Right kidney (tissue), 1 donor: ENCODE results near the gene PRR19.
A peak's percentile ranks its signal among the peaks of the same experiment; 100 is the strongest.

Source experiments
- DNase-seq: peaks from one replicate; pipeline ENCODE4 v3.0.0-alpha.2; 2016

The PRR19 gene

DNA sequence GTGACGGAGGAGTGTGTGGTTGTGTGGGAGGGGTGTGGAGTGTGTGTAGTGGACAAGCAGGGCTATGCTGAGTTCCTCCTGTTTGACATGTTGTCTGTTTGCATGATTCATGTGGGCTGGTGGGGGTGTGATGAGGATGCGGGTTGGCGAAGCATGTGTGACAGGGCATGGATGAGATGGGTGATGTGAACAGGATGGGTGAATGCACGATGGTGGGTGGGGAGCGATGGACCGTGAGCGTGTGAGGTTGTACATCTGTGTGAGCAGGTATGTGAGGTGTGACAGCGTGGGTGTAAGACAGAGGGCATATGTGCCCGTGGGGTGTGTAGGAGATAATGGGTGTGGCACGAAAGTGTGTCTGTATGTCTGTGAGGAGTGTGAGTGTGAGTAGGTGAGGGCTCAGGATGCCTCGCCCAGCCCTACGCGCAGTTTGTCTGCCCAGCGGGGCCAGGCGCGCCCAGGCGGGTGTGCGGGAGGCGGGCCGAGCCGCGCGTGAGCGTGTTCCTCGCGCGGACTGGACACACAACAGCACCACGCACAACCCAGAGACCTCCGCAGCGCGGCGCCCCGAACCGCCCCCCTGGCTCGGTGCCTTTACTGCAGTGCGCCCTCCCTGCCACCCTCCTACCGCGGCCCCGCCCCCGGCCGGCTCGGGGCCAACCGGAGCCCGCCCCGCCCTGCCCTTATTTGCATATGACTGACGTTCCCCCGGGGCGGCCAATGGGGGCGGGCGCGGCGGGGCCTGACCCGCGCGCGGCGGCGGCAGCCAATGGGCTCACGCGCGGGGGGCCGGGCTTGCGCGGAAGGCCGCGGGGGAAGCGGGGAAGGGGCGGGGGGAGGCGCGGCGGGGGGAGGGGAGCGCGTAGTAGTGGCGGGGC, 18.5 kb upstream of the PRR19 start:
- peak; percentile 87 for DNase-seq

DNA sequence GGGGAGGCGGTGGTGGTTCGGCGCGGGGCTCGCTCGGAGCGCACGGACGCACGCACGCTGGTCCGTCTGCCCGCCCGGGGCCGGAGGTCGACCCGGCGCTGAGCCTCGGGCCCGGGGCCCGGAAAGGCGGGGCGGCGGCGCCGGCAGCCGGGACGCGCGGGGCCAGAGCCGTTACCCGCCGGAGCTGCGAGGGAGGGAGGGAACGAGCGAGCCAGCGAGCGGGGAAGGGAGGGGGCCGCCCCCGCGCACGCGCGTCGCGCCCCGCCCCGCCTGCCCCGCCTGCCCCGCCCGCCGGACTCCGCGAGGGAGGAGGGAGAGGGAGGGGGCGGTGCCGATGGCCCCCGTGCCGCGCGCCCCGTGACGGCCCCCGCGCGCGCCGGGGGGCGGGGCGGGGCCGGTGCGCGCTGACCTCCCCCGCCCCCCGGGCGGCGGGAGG, 17.8 kb upstream of the PRR19 start:
- no peak for DNase-seq

DNA sequence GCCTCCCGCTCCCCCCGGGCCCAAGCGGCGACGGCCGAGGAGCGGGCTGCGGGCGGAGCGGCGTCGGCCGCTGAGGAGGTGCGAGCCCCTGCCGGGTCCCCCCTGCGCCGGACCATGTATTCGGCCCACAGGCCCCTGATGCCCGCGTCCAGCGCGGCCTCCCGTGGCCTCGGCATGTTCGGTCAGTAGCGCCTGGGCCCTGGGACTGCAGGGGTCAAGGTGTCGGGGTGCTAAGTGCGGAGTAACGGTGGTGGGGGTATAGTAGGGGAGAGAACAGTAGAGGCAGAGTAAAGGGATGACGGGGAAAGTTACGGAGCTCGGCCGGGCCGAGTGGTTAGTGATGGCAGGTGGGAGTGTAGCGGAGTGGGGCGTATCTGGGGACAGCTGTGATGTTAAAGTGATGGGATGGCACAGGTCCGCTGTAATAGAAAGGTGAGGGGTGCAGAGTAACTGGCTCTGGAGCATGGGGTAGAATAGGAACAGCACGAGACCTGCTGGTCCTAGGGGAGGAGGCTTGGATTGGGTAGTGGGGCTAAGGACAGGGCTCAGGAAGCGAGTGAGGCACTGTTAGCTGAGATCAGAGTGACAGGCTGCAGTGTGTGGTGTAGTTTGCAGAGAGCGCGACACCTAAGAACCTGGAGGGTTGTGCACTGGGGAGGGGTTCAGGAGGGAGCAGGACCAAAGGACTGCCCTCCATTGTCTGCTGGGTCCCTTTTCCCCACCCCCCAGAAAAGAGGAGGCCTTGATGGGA, 17.2 kb upstream of the PRR19 start:
- DNase-seq: peak; percentile 69

DNA sequence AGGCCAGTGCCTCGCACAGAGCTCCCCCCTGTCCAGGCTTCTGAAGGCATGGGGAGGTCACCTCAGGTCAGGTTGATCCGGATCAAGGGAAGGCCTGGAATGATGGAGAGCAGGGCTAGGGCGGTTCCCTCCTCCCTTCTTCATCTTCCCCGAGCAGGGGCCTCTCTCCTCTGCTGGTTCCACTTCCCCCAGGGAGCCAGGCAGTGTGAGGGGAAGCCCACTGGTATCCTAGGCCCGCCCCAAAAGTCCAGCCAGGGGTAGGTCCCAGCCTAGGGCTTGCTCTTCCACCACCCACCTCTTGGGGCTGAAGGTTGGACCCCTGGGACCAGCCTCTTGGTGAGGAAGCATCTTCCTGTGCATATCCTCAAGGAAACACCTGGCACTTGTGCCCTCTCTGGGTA, 16.4 kb upstream of the PRR19 start:
- DNase-seq: no peak

DNA sequence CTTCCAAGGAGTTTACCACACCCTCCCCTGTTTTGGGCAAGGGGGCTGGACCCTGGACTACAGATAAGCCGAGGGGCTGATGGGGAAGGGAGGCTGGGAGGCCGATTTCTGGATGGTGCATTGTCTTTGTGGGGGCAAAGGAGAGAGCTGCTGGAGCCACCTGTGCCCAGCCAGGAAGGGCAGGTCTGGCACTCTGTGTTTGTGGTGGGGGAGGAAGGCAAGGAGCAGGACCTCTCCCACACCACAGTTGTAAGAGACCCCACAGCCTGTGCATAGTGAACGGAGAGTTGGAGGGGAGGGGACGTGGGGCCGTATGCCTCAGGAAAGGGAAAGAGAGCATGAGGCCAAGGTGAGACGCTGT, 16.0 kb upstream of the PRR19 start:
- DNase-seq: no peak

DNA sequence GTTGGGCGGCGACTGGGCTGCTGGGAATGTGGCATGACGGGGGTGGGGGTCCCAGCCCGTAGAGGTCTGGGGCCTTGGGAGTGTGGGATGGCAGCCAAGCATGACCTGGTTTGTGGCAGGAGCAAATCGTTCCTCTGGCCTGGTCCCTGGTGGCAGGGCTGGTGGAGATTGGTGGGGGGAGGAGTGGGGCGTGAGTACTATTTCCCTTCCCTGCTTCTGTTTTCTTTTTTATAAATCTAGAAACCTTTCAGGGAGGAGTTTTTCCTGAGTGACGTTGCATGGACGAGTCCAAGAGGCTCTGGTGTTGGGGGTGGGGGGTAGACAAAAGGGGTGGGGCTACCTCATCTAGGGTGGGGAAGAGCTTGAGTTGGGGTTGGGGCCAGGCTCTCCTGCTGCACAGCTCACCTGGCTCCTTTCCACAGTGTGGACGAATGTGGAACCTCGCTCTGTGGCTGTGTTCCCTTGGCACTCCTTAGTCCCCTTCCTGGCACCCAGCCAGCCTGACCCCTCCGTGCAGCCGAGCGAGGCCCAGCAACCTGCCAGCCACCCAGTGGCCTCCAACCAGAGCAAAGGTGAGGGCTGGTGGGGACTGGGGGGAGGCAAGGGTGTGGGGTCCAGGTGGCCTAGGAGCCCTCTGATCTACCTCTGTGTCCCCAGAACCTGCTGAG, 15.4 kb upstream of the PRR19 start:
- DNase-seq: peak; percentile 61

DNA sequence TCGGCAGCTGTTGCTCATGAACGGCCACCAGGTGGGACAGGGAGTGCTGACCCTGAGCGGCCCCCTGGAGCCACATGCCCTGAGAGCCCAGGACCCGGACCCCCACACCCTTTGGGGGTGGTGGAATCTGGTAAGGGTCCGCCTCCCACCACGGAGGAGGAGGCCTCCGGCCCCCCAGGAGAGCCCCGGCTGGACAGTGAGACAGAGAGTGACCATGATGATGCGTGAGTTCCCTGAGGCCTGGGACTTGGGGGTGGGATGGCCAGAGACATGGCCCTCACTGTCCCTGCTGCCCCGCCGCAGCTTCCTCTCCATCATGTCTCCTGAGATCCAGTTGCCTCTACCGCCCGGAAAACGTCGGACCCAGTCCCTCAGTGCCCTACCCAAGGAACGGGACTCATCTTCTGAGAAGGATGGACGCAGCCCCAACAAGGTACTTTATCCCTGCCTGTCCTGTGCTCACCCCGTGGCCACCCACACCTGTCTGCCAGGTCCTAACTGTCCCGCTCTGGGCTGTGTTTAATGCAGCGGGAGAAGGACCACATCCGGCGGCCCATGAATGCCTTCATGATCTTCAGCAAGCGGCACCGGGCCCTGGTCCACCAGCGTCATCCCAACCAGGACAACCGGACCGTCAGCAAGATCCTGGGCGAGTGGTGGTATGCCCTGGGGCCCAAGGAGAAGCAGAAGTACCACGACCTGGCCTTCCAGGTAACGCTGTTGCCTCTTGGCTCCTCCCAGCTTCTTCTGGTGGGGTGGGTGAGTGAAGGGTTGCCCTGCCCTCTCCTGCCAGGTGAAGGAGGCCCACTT, 14.7 kb upstream of the PRR19 start:
- no peak for DNase-seq

DNA sequence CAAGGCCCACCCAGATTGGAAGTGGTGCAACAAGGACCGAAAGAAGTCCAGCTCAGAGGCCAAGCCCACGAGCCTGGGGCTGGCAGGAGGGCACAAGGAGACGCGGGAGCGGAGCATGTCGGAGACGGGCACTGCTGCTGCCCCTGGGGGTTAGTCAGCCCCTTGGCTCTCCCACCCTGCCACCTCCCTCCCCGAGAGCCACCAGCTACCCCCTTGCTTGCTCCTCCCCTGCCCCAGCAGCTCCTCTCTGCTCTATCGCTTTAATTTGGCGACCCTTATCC, 14.2 kb upstream of the PRR19 start:
- DNase-seq: no peak

DNA sequence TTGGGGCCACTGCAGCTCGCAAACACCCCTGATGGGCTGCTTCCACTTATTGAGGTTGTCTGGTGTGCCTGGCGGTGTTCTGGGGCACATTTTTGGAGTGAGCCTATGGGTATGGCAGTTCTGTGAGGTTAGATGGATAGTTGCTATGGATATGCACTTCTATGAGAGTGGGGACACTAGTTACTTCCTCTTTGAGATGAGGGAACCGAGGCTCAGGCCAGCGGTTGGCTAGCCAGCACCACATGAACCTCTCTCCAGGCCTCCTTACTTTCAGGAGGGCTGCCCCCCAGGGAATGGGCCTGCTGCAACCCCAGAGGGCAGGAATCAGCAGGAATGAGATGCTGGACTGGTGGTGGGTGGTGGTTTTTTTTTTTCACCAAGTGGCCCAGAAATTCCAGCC, 13.5 kb upstream of the PRR19 start:
- no peak for DNase-seq

DNA sequence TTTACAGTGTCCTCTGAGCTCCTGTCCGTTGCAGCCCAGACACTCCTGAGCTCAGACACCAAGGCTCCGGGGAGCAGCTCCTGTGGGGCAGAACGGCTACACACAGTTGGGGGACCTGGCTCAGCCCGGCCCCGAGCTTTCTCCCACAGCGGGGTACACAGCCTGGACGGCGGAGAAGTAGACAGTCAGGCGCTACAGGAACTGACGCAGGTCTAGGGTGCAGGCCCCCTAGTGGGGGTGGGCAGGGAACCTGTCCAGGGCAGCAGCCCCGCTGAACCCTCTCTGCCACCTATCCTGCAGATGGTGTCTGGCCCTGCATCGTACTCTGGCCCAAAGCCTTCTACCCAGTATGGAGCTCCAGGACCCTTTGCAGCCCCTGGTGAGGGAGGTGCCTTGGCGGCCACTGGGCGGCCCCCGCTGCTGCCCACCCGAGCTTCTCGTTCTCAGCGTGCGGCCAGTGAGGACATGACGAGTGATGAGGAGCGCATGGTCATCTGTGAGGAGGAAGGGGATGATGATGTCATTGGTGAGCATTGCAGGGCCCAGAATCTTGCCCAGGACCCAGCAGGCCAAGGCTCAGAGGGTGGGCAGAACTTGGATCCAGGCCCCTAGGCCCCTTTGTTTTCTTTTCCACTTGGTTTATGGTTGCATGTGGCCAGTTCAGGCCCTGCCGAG, 12.9 kb upstream of the PRR19 start:
- no peak for DNase-seq

DNA sequence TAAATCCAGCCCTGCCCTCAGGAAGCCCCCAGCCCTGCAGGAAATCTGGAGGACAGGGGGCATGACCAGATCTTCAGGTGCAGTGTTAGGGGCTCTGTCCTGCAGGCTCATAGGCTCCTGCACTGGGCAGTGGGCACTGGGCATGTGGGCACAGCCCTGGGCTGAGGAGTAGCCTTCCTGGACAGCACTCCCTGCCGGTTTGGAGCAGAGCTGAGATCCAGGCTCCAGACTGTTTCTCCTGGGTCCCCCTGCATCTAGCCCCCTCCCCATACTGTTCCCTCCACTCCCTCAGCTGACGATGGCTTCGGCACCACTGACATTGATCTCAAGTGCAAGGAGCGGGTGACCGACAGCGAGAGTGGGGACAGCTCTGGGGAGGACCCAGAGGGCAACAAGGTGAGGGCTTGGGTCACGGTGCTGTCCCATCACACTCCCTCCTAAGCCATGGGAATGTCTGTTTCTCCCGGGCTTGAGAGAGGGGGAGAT, 12.3 kb upstream of the PRR19 start:
- no peak for DNase-seq

DNA sequence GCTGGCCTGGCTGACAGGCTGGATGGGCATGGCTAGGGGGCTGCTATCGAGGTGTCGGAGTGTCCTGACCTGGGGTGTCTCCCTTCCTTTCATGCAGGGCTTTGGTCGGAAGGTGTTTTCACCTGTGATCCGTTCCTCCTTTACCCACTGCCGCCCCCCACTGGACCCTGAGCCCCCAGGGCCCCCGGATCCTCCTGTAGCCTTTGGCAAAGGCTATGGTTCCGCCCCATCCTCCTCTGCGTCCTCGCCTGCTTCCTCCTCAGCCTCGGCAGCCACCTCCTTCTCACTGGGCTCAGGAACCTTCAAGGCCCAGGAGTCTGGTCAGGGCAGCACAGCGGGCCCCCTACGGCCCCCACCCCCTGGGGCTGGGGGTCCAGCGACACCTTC, 11.8 kb upstream of the PRR19 start:
- DNase-seq: no peak

DNA sequence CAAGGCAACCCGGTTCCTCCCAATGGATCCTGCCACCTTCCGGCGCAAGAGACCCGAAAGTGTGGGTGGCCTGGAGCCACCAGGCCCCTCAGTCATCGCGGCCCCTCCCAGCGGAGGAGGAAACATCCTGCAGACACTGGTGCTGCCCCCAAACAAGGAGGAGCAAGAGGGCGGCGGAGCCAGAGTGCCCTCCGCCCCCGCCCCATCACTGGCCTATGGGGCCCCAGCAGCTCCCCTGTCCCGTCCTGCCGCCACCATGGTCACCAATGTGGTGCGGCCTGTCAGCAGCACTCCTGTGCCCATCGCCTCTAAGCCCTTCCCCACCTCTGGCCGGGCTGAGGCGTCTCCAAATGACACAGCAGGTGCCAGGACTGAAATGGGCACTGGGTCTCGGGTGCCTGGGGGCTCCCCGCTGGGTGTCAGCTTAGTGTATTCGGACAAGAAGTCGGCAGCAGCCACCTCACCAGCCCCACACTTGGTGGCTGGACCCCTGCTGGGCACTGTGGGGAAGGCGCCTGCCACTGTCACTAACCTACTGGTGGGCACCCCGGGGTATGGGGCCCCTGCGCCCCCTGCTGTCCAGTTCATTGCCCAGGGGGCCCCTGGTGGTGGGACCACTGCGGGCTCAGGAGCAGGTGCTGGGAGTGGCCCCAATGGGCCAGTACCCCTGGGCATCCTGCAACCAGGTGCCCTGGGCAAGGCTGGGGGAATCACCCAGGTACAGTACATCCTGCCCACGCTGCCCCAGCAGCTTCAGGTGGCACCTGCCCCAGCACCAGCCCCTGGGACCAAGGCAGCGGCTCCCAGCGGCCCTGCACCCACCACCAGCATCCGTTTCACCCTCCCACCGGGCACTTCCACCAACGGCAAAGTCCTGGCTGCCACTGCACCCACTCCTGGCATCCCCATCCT, 11.2 kb upstream of the PRR19 start:
- no peak for DNase-seq

DNA sequence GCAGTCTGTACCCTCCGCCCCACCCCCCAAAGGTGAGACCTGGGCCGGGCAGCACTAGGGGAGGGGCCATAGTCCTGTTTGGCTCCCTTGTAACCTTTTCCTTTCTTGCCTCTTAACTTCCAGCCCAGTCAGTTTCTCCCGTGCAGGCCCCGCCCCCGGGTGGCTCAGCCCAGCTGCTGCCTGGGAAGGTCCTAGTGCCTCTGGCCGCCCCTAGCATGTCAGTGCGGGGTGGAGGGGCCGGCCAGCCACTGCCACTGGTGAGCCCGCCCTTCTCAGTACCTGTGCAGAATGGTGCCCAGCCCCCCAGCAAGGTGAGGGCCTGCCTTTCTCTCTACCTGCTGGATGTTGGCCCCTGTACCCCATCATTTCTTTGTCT, 10.5 kb upstream of the PRR19 start:
- no peak for DNase-seq

DNA sequence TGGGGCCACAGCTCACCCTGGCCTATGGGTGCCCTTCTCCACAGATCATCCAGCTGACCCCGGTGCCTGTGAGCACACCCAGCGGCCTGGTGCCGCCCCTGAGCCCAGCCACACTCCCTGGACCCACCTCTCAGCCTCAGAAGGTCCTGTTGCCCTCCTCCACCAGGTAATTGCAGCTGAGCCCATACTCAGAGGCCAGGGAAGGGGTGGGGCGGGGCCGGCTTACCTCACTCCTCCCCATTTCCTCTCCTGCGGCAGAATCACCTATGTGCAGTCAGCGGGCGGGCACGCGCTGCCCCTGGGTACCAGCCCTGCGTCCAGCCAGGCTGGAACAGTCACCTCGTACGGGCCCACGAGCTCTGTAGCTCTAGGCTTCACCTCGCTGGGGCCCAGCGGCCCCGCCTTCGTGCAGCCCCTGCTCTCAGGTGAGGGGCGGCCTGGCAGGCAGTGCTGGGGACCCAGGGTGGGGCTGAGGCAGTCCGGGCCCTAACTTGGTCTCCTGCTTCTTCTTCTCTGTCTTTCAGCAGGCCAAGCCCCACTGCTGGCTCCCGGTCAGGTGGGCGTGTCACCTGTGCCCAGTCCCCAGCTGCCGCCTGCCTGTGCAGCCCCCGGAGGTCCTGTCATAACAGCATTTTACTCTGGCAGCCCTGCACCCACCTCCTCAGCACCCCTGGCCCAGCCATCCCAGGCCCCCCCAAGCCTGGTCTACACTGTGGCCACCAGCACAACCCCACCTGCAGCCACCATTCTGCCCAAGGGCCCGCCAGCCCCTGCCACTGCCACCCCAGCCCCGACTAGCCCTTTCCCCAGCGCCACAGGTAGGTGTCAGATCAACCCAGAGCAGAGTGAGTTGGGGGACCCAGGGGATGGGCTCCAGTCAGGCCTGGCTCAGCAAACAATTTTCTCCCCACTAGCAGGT, 9.6 kb upstream of the PRR19 start:
- no peak for DNase-seq

DNA sequence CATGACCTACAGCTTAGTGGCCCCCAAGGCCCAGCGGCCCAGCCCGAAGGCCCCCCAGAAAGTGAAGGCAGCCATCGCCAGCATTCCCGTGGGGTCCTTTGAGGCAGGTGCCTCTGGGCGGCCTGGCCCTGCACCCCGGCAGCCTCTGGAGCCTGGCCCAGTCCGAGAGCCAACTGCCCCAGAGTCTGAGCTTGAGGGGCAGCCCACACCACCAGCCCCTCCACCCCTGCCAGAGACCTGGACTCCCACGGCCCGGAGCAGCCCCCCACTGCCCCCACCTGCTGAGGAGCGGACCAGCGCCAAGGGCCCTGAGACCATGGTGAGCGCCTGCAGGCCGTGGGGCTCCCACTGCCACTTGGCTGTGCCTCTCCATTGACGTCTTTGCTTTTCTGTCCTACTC, 9.0 kb upstream of the PRR19 start:
- DNase-seq: no peak

DNA sequence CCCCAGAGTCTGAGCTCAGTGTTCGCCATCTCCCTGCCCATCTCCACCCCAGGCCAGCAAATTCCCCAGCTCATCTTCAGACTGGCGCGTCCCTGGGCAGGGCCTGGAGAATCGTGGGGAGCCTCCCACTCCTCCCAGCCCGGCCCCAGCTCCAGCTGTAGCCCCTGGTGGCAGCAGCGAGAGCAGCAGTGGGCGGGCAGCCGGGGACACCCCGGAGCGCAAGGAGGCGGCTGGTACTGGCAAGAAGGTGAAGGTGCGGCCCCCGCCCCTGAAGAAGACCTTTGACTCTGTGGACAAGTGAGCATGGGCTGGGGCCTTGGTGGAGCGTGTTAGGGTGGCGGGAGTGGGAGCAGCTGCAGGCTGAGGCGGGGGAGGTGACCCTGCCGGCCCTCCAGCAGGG, 8.4 kb upstream of the PRR19 start:
- DNase-seq: peak; percentile 57

DNA sequence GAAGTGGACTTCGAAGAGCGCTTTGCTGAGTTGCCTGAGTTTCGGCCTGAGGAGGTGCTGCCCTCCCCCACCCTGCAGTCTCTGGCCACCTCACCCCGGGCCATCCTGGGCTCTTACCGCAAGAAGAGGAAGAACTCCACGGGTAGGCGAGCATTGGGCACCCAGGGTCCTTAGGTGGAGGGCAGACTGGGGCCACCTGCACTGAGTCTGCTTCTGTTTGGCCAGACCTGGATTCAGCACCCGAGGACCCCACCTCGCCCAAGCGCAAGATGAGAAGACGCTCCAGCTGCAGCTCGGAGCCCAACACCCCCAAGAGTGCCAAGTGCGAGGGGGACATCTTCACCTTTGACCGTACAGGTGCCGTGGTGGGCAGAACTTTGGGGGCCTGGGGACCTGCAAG, 8.0 kb upstream of the PRR19 start:
- no peak for DNase-seq

DNA sequence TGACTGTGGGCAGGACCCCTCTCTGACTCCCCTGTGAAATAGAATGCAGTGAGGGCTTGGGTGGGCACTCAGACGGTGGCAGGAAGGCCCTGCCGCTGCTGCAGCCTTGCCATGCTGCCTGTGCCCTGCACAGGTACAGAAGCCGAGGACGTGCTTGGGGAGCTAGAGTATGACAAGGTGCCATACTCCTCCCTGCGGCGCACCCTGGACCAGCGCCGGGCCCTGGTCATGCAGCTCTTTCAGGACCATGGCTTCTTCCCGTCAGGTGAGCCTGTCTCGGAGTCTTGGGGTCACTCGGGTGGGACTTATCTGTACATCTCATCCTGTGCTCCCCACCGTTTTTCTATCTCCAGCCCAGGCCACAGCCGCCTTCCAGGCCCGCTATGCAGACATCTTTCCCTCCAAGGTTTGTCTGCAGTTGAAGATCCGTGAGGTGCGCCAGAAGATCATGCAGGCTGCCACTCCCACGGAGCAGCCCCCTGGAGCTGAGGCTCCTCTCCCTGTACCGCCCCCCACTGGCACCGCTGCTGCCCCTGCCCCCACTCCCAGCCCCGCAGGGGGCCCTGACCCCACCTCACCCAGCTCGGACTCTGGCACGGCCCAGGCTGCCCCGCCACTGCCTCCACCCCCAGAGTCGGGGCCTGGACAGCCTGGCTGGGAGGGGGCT, 7.3 kb upstream of the PRR19 start:
- DNase-seq: no peak
